CD4-positive, CD25-positive, alpha-beta regulatory T cell (primary cell): ENCODE results near the gene SLC22A7. TPM values are rescaled to one million over a fixed set of nuclear protein-coding genes. Genes with fewer than 3 reads are reported as not detected.
A peak's percentile ranks its signal among the peaks of the same experiment; 100 is the strongest.

Experiments
- ATAC-seq, 2 donors: fragments of 150-1000 bp; cut with Tn5 transposase; one replicate each; pipeline ENCODE4 v1.10.0; 2021; ENCODE audit warnings: low read depth in 2 of 2, moderate number of reproducible peaks in 2 of 2, moderate library complexity in 1 of 2
- DNase-seq, 3 donors: peaks; one replicate each; pipeline versions ENCODE4 v3.0.0 to v3.0.0-alpha.2; 2012 to 2022; ENCODE audit warnings: mixed read lengths in 1 of 3
- H3K27ac ChIP-seq: one replicate; pipeline ENCODE4 v1.7.0; 2013; ENCODE audit warnings: mild to moderate bottlenecking, low read length; ENCODE audit not compliant: insufficient read depth, poor library complexity, severe bottlenecking
- H3K27me3 ChIP-seq: one replicate; pipeline ENCODE4 v1.7.0; 2013; ENCODE audit warnings: low read length; ENCODE audit not compliant: control insufficient read depth, insufficient read depth
- H3K36me3 ChIP-seq: one replicate; pipeline ENCODE4 v1.7.0; 2013; ENCODE audit warnings: mild to moderate bottlenecking, low read length, moderate library complexity; ENCODE audit not compliant: control insufficient read depth, insufficient read depth
- H3K4me1 ChIP-seq: 2 replicates; pipeline ENCODE4 v1.7.0; 2013; ENCODE audit warnings: mild to moderate bottlenecking, low read length; ENCODE audit not compliant: insufficient read depth, control insufficient read depth, poor library complexity, severe bottlenecking
- H3K4me3 ChIP-seq: one replicate; pipeline ENCODE4 v1.7.0; 2013; ENCODE audit warnings: low read depth, mild to moderate bottlenecking, low read length, moderate library complexity
- H3K9me3 ChIP-seq, 2 experiments: 1 replicate in 1 of 2; 2 replicates in 1 of 2; pipeline ENCODE4 v1.7.0; 2013; ENCODE audit warnings: low read length in 2 of 2, mild to moderate bottlenecking in 1 of 2, moderate library complexity in 1 of 2; ENCODE audit not compliant: control insufficient read depth in 2 of 2
- H3K27ac Mint-ChIP-seq, 3 donors: one replicate each; pipeline ENCODE4 v1.8.0; 2020 to 2022; ENCODE audit warnings: mild to moderate bottlenecking in 3 of 3, mixed read lengths in 3 of 3, moderate library complexity in 2 of 3
- H3K27me3 Mint-ChIP-seq: one replicate; pipeline ENCODE4 v1.8.0; 2022; ENCODE audit warnings: mild to moderate bottlenecking, mixed read lengths
- H3K36me3 Mint-ChIP-seq: one replicate; pipeline ENCODE4 v1.8.0; 2020; ENCODE audit warnings: mixed read lengths
- H3K4me1 Mint-ChIP-seq, 4 donors: one replicate each; pipeline ENCODE4 v1.8.0; 2020 to 2022; ENCODE audit warnings: mixed read lengths in 4 of 4, mild to moderate bottlenecking in 1 of 4
- H3K4me3 Mint-ChIP-seq, 4 donors: one replicate each; pipeline ENCODE4 v1.8.0; 2020 to 2022; ENCODE audit warnings: mild to moderate bottlenecking in 4 of 4, mixed read lengths in 4 of 4, moderate library complexity in 3 of 4
- H3K9me3 Mint-ChIP-seq, 7 donors: one replicate each; pipeline ENCODE4 v1.8.0; 2020 to 2022; ENCODE audit warnings: mixed read lengths in 7 of 7, mild to moderate bottlenecking in 3 of 7, moderate library complexity in 2 of 7
- polyA plus RNA-seq, 4 donors: library from polyadenylated mRNA; unstranded; fragments of 300-500 nt; fragmentation: Illumina TruSeq; gene quantifications; one replicate each; pipeline ENCODE4 v1.2.3, GENCODE V29; 2021
- total RNA-seq: library from RNA; stranded (reverse); gene quantifications from one replicate; pipeline ENCODE4 v1.2.3, GENCODE V29; 2022

The SLC22A7 gene
- total and polyA plus RNA-seq, 5 donors from 2014 or later, result not detected

DNA sequence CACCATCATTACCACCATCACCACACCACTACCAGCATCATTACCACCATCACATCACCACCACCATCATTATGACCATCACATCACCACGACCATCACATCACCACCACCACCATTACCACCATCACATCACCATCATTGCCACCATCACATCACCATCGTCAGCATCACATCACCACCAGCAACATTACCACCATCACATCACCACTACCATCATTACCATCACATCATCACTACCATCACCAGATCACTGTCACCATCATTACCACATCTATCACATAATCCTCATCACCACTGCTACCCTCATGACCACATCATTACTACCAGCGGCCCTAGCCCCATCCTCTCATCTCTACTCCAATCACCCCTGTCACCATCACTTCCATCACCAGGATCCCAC is 3.5 kb upstream of the SLC22A7 start:
- Mint-ChIP-seq H3K36me3 (no peaks in the 10 kb centered on the region), H3K4me3 (no peak overlapping the region), H3K9me3 (no peaks in the 10 kb centered on the region), H3K27ac (no peak overlapping the region), H3K4me1 (no peaks in the 10 kb centered on the region), H3K27me3 (no peaks in the 10 kb centered on the region)
- H3K27me3 ChIP-seq, result no peaks in the 10 kb centered on the region
- DNase-seq (no peak), ATAC-seq (no peak)
- H3K4me3 ChIP-seq, result no peak overlapping the region
- H3K27ac ChIP-seq, result no peak overlapping the region
- H3K9me3 ChIP-seq, result no peaks in the 10 kb centered on the region
- no peaks in the 10 kb centered on the region for H3K4me1 ChIP-seq
- no peaks in the 10 kb centered on the region for H3K36me3 ChIP-seq

- no peaks in the 10 kb centered on the region for H3K36me3 ChIP-seq
- H3K4me3 ChIP-seq, result no peak overlapping the region
- Mint-ChIP-seq H3K27ac (no peak overlapping the region), H3K27me3 (no peaks in the 10 kb centered on the region), H3K9me3 (no peaks in the 10 kb centered on the region), H3K4me3 (no peak overlapping the region), H3K36me3 (no peaks in the 10 kb centered on the region), H3K4me1 (no peaks in the 10 kb centered on the region)
- DNase-seq (no peak), ATAC-seq (no peak)
- no peaks in the 10 kb centered on the region for H3K4me1 ChIP-seq
- H3K27me3 ChIP-seq, result no peaks in the 10 kb centered on the region
- H3K27ac ChIP-seq, result no peak overlapping the region
- no peaks in the 10 kb centered on the region for H3K9me3 ChIP-seq
These were observed 2.6 kb upstream of the SLC22A7 start for GRCh38 chr6:43295456-43295855.

GRCh38 chr6:43296780-43297497 is 1.1 kb upstream of the SLC22A7 start:
- H3K9me3 Mint-ChIP-seq, result no peaks in the 10 kb centered on the region
- H3K36me3 Mint-ChIP-seq, result no peaks in the 10 kb centered on the region
- H3K27me3 Mint-ChIP-seq, result no peaks in the 10 kb centered on the region
- no peak overlapping the region for H3K27ac Mint-ChIP-seq
- Histone ChIP-seq H3K27ac (no peak overlapping the region), H3K36me3 (no peaks in the 10 kb centered on the region), H3K27me3 (no peaks in the 10 kb centered on the region), H3K4me3 (no peak overlapping the region), H3K4me1 (no peaks in the 10 kb centered on the region), H3K9me3 (no peaks in the 10 kb centered on the region)
- H3K4me3 Mint-ChIP-seq, result no peak overlapping the region
- ATAC-seq (no peak), DNase-seq (no peak)
- H3K4me1 Mint-ChIP-seq, result no peaks in the 10 kb centered on the region

DNA sequence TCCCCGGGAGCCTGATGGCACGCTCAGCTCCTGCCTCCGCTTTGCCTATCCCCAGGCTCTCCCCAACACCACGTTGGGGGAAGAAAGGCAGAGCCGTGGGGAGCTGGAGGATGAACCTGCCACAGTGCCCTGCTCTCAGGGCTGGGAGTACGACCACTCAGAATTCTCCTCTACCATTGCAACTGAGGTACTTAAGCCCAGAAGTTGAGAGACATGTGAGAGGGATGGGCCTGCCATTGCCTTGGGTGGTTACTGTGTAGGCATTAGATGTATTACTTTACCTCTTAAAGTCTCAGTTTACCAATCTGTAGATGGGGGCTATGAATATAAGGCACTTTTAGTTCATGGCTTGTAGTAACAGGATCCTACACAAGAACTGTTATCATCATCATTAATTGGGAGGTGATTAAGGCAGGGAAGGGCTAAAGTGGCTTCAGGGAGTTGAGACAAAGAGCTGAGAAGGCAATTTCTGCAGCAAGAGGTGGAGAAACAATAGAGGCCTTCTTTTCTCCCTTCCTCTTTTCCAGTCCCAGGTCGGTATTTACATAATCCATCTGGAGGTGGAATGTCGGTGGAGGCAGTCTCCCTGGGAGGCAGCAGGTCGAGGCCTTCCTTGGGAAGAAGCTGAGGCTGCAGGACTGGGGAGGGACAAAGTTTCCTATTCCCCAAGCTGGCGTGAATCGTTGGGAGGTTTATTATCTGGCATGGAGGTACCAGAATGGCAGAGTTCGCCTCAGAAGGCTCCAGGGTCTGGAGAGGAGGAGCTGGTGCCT is 691 bp downstream of the SLC22A7 start:
- no peaks in the 10 kb centered on the region for H3K36me3 ChIP-seq
- no peaks in the 10 kb centered on the region for H3K27me3 ChIP-seq
- DNase-seq (no peak), ATAC-seq (no peak)
- no peak overlapping the region for H3K4me3 Mint-ChIP-seq
- no peaks in the 10 kb centered on the region for H3K4me1 ChIP-seq
- H3K9me3 Mint-ChIP-seq, result no peaks in the 10 kb centered on the region
- no peaks in the 10 kb centered on the region for H3K27me3 Mint-ChIP-seq
- no peak overlapping the region for H3K27ac ChIP-seq
- H3K4me3 ChIP-seq, result no peak overlapping the region
- no peaks in the 10 kb centered on the region for H3K9me3 ChIP-seq
- H3K27ac Mint-ChIP-seq, result no peak overlapping the region
- no peaks in the 10 kb centered on the region for H3K4me1 Mint-ChIP-seq
- H3K36me3 Mint-ChIP-seq, result no peaks in the 10 kb centered on the region

- Mint-ChIP-seq H3K36me3 (no peaks in the 10 kb centered on the region), H3K9me3 (no peaks in the 10 kb centered on the region), H3K27ac (peak overlapping the region in 1 of 3 donors; percentile 79), H3K27me3 (no peaks in the 10 kb centered on the region), H3K4me1 (no peaks in the 10 kb centered on the region), H3K4me3 (no peak overlapping the region)
- no peak overlapping the region for H3K27ac ChIP-seq
- no peaks in the 10 kb centered on the region for H3K4me1 ChIP-seq
- DNase-seq (no peak), ATAC-seq (no peak)
- no peak overlapping the region for H3K4me3 ChIP-seq
- H3K36me3 ChIP-seq, result no peaks in the 10 kb centered on the region
- no peaks in the 10 kb centered on the region for H3K27me3 ChIP-seq
- H3K9me3 ChIP-seq, result no peaks in the 10 kb centered on the region
These were observed 1.6 kb downstream of the SLC22A7 start for GRCh38 chr6:43299338-43300293.

- no peaks in the 10 kb centered on the region for H3K4me1 ChIP-seq
- ATAC-seq, result no peak
- no peaks in the 10 kb centered on the region for H3K36me3 Mint-ChIP-seq
- H3K27me3 Mint-ChIP-seq, result no peaks in the 10 kb centered on the region
- DNase-seq, result no peak
- no peaks in the 10 kb centered on the region for H3K36me3 ChIP-seq
- no peaks in the 10 kb centered on the region for H3K4me1 Mint-ChIP-seq
- H3K9me3 Mint-ChIP-seq, result no peaks in the 10 kb centered on the region
- no peak overlapping the region for H3K27ac ChIP-seq
- peak overlapping the region in 1 of 3 donors; percentile 77 for H3K27ac Mint-ChIP-seq
- H3K4me3 Mint-ChIP-seq, result no peak overlapping the region
- no peak overlapping the region for H3K4me3 ChIP-seq
- H3K27me3 ChIP-seq, result no peaks in the 10 kb centered on the region
- no peaks in the 10 kb centered on the region for H3K9me3 ChIP-seq
These were observed 3.2 kb downstream of the SLC22A7 start for GRCh38 chr6:43301081-43301870.

GRCh38 chr6:43302126-43302525 is 4.1 kb downstream of the SLC22A7 start:
- no peaks in the 10 kb centered on the region for H3K36me3 Mint-ChIP-seq
- no peaks in the 10 kb centered on the region for H3K27me3 Mint-ChIP-seq
- no peak overlapping the region for H3K27ac ChIP-seq
- no peaks in the 10 kb centered on the region for H3K9me3 ChIP-seq
- H3K27me3 ChIP-seq, result no peaks in the 10 kb centered on the region
- no peaks in the 10 kb centered on the region for H3K4me1 ChIP-seq
- H3K4me3 ChIP-seq, result no peak overlapping the region
- H3K36me3 ChIP-seq, result no peaks in the 10 kb centered on the region
- peaks cover 0 to under 1% (median 0%) of the 10 kb centered on the region in 4 donors for H3K4me1 Mint-ChIP-seq
- DNase-seq (no peak), ATAC-seq (no peak)
- no peak overlapping the region for H3K4me3 Mint-ChIP-seq
- H3K9me3 Mint-ChIP-seq, result no peaks in the 10 kb centered on the region
- H3K27ac Mint-ChIP-seq, result no peak overlapping the region
